ENCODE data around the gene SPINT1.

DNA sequence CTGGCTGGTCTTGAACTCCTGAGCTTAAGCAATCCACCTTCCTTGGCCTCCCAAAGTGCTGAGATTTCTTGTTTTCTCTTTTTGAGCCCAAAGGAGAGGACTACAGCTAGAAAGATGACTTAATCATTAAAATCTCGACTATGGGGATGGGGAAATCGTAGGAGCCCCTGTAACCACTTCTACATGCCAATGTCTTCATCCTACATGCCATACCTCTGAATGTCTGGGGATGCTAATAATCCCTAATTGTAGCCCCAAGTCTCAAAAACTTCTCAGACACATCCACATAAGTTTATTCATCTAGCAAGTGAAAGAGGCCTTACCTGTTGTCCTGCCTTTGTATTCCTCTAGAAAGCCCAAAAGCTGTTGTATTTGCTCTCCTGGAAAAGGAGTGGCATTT is 33.8 kb downstream of the SPINT1 start:
- no peak for TF ChIP-seq EZH2 (IDR thresholded peaks at IDR 0.05; ENCODE audit: low read length, missing control alignments)
- TF ChIP-seq, protein P1, sequence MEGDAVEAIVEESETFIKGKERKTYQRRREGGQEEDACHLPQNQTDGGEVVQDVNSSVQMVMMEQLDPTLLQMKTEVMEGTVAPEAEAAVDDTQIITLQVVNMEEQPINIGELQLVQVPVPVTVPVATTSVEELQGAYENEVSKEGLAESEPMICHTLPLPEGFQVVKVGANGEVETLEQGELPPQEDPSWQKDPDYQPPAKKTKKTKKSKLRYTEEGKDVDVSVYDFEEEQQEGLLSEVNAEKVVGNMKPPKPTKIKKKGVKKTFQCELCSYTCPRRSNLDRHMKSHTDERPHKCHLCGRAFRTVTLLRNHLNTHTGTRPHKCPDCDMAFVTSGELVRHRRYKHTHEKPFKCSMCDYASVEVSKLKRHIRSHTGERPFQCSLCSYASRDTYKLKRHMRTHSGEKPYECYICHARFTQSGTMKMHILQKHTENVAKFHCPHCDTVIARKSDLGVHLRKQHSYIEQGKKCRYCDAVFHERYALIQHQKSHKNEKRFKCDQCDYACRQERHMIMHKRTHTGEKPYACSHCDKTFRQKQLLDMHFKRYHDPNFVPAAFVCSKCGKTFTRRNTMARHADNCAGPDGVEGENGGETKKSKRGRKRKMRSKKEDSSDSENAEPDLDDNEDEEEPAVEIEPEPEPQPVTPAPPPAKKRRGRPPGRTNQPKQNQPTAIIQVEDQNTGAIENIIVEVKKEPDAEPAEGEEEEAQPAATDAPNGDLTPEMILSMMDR (conservative IDR thresholded peaks at IDR 0.05 in 1 of 2, IDR thresholded peaks at IDR 0.05 in 1 of 2; ENCODE audit: low read depth in 1 of 2, low read length in 2 of 2), result no peak

All from fibroblast of lung (primary cell).